T follicular helper cell (primary cell): ENCODE measurements around the gene AGR3.

Experiments
- DNase-seq: peaks from one replicate; pipeline ENCODE4 v3.0.0-alpha.2; 2020; ENCODE audit warnings: low read depth

Gene AGR3

DNA sequence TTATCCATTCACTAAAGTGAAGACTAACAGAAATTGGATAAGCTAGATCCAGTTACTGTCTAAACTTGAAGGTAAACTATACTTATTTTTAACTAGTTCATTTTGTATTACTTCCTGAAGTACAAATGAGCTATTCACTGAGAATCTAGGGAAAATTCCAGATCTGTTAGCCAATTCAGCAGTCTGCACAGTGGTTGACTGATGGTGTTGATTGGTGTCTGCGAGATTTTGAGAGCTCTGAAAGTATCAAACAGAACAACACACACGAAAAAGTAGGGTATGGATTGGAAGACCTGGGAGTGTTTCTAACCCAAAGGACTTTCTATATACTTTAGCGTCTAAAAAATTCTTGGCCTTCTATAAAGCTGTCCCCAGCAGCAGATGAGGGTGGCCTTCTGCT, 43.4 kb downstream of the AGR3 start:
- no peak for DNase-seq

DNA sequence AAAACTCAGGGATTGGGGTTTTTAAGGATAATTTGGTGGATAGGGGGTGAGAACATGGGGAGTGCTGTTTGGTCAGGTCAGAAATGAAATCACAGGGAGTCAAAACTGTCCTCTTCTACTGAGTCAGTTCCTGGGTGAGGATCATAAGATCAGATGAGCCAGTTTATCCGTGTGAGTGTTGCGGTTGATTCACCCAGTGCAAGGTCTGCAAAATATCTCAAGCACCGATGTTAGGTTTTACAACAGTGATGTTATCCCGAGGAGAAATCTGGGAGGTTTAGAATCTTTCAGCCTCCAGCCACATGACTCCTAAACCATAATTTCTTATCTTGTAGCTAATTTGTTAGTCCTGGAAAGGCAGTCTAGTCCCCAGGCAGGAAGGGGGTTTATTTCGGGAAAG, 45.3 kb downstream of the AGR3 start:
- DNase-seq: no peak

DNA sequence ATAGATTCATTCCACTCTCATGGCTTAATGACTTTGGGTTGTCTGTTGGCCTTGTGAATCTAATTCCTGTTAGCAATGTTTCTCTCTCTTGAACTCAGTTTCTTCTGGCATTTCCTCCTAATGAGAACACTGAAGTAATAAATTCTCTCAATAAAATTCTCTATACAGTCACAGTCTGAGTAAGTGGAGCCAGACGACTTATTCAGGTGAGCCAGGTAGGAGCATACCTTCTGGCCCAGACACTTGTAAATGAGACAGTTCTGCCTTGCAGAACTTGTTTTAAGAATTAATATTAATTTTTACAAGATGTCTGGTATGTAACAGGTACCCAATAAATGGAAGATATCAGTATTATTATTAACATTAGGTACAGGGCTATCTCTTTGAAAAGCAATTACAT, 48.4 kb downstream of the AGR3 start:
- DNase-seq: no peak

DNA sequence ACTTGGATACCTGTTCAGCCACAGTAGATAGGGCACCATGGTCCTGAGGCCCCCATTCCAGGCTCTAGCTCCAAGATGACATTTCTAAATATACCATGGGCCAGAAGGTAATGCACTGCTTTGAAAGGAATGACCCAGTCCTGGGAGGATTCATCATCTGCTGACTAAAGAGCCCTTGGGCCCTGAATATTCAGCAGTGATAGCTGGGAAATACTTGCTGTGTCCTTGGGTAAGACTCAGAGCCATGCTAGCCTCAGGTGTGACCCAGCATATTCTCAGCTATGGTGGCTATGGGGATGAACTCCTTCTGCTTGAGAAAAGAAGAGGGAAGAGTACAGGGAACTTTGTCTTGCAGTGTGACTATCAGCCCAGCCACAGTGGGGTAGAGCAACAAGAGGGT, 55.7 kb downstream of the AGR3 start:
- DNase-seq: no peak

DNA sequence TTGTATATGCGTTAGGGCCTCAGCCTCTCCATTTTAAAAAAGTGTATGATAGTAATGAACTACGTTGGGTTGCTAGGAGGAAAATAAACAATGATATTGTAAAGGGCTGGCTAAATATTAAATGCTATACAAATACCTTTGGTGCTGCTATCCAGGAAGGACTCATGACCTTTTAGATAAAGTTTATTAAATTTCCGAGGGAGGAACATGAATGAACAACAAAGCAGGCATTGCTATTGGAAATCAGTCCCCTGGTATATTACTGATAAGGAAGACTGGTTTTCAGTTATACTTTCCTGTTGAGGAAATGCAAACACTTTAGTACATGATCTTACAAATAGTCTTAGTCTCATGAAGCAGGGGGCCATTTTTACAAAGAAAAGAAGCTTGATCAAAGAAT, 59.8 kb downstream of the AGR3 start:
- DNase-seq: no peak

DNA sequence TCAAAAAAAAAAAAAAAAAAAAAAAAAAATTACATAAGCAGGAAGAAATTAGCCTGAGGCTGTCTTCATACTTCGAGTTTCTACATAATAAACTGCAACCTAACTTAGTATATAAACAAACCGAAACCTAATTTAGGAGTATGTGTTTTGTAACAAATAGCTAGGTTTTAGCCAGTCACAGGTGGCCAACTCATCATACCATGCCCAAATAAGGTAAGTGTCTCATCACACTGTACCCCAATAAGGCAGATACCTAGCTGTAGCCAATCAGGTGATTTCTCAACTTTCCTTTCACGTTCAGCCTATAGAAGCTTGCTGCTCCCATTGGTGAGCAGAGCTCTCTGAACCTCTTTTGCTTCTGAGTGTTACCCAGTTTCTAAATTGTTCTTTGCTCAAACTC, 63.1 kb downstream of the AGR3 start:
- no peak for DNase-seq

DNA sequence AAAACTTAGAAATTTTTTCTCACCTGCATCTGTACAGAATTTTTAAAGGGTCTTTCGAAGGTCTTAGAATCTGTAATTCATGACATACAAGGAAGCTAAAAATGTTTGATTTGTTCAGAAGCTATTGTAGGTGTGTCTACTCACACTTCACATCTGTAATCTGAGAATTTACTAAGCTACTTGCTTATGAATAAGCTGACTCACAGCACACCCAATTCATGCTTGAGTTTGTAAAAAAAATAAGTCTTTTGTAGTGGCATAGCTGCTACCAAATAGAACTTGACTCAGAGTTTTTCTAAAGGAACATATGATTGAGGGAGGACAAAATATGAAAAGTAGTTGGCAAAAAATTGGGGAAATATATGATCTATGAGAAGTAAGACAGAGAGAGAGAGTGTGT, 64.2 kb downstream of the AGR3 start:
- no peak for DNase-seq

DNA sequence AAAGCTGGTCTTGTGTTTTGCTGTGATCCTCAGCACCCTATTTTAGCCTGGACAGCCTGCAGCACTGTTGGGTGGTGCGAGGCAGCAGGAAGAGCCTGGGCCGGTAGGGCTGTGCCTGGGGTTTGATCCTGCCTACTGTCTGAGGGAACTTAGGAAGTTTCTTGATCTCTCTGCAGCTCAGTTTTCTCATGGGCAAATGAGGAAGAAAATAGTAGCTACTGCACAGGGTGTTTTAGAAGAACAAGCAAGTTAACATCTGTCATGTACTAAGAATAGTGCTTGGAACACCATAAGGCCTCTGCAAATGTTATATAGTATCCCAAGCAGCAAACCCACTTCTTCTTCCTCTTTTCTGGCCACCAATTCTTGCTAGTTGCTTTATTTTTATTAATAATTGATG, 65.0 kb downstream of the AGR3 start:
- DNase-seq: no peak

DNA sequence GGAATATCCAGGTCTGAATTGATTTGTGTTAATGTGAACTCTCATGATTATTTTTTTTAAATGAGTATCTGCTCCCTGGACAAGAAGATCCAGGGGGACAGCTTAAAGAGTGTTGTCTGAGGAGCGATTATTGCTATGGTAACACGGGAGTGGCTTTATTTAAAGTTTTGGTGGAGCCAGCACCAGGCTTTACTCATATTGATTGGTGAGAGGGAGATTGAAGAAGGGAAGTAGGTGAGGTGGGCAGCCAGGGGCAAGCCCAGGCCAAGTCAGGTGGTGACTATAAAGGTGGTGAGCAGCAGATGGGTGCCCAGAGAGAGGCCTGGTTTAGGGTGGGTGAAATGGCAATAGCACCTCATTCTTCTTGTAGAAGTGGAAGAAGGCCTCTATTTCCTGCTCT, 66.8 kb downstream of the AGR3 start:
- no peak for DNase-seq

DNA sequence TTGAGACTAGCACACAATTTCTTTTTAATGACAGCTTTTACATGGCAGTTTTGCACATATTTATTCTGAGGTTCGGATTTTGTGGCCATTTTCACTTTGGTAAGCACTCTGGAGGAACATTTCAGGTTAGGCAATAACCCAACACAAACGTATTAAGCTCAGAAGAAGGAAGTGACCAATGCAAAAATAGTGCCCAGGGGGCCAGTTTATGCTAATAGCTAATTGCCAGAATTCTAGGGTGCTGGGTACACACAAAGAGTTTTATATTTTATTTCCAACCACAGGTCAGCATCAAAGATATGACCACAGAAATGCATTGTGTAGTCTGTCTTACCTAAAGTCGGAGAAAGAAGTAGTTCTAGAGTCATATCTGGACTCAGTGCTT, 68.6 kb downstream of the AGR3 start:
- DNase-seq: no peak

DNA sequence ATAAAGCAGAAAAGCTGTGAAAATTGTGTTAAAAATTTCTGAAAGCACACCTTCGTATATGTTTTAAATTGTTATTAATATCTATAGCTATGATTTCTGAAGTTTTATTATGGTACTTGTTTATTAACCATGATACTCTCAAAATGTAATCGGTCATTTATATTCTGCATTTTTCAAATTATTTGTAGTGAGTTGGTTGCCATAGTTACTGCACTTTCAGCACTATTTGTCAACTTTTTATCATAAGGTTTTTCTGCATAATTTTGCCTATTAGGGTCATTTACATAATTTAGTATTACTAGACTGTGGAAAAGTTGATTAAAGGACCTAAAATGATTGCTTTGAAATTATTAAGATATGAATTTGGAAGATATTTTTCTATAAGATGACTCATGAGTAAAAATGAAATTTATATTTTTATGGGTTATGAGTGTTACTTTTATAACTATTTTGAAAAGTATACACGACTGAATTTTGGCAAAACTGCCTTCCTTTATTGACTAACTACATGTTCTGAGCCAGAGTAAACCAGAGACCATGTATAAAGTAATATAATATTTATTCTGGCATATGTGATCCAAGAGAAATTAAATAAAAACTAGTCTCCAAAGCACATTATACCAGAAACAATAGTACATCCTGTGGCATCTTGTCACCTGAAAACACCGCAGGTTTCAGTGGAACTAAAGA, 69.1 kb downstream of the AGR3 start:
- DNase-seq: no peak

DNA sequence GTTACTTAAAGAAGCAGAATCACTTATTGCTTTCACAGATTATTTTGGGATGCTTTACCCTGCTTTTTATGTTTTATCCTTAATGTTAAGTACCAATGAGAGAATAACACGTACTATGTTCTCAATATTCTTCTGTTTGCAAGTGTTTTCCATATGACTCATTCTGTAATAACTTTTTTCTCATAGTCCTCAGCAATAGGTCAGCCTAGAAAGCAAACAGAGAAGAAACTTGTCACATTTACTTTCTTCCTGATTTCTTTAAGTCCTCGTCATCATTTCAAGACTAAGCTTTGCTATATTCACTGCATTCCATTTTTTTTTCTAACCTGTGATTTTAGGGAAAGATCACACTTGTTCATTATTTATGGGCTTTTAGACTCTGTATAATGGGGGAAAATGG, 70.2 kb downstream of the AGR3 start:
- no peak for DNase-seq

DNA sequence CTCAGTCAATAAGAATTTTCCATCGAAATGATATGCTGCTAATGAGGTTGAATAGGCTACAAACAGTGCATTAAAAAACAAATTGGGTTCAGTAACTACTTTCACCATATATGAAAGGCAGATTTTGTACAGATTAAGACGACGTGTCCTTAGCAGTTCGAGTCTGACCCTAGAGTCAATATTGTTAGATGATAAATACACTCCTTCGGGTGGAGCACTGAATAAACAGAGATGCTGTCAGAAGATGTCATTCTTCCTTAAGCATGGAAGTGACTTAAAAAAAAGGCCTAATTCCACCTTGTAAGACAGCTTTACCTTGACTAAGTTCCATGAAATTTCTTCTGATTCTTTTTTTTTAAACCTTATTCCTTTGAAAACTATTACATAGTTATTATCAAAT, 71.2 kb downstream of the AGR3 start:
- DNase-seq: no peak

DNA sequence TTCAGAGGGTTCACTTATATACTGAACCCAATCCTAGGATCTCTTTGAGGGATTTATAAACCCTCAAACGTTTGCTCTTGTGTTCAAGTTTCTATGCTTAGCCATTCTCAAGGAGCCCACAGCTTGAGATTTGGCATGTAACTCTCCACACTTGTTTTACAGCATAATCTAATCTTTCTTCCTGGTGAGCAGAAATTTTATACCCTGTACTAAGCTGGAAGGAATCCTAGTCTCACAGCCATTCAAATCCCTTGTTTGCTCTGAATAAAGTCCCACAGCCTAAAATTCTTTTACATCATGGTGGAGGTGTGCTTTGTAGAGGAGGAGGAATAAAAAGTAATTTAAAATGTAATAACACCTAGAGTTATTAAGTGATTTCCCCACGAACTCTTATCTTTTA, 71.7 kb downstream of the AGR3 start:
- DNase-seq: no peak
